GM23248 (cell line): ENCODE data around the gene GFOD1.

ENCODE experiments used
- EZH2 ChIP-seq: fragments of 200-600 bp; sonication (generic); IDR thresholded peaks from 2 replicates; pipeline ENCODE4 v1.6.1; 2018; ENCODE audit warnings: antibody characterized with exemption, mild to moderate bottlenecking; ENCODE audit not compliant: insufficient read depth, poor library complexity, severe bottlenecking
- EZH2phosphoT487 ChIP-seq: fragments of 200-600 bp; sonication (generic); IDR thresholded peaks from 2 replicates; pipeline ENCODE4 v1.6.1; 2018; ENCODE audit warnings: antibody characterized with exemption, moderate library complexity, mild to moderate bottlenecking, low read depth; ENCODE audit not compliant: insufficient read depth

DNA sequence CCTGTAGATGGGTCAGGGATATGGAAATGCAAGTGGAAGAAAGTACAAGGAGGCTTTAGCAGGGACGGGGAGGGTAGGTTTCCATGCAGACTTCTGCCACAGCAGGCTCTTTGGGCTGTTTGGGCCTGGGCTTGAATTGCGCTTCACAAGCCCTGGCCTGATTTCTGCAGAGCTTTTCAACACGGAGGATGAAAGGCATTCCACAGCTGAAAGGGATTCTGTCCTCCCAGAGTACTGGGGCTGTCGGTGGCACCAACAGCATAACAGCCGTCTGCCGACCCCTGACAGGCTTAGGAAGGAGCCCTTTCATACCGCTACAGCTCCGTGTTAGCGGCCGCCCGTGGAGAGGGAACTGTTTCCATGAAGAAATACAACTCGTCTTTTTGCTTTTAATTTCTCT is 136.1 kb downstream of the GFOD1 start:
- TF ChIP-seq EZH2 (no peak), EZH2phosphoT487 (no peak)
